IMR-90 (cell line): Measurements from ENCODE around the gene SLC34A3. TPM values are rescaled to one million over a fixed set of nuclear protein-coding genes. Genes with fewer than 3 reads are reported as not detected.

Experiments
- ATAC-seq: fragments of 200-7000 bp; cut with Tn5 transposase; 2 replicates; pipeline ENCODE4 v1.9.1; 2020; ENCODE audit warnings: low read depth, mild to moderate bottlenecking, moderate library complexity
- BruUV-seq: library from RNA; stranded (reverse); fragments of 400-500 nt; replicated peaks from 2 replicates; lab custom pipeline; 2021; lab: Mats Ljungman, UMichigan
- CTCF ChIA-PET: fragments of 300-600 bp; formaldehyde crosslinking; extraction: SDS; loops from one replicate; lab custom pipeline; 2021; ENCODE audit warnings: antibody characterized with exemption; lab: Yijun Ruan, JAX
- POLR2A ChIA-PET: fragments of 300-600 bp; sonication (Branson Sonifier 250); formaldehyde crosslinking; loops from one replicate; lab custom pipeline; 2022; ENCODE audit warnings: antibody characterized with exemption; ENCODE audit not compliant: unreplicated experiment; lab: Charles Lee
- DNase-seq: peaks from one replicate; pipeline ENCODE4 v3.0.0; 2013
- H2AFZ ChIP-seq: replicated peaks from 2 replicates; pipeline ENCODE3; 2013; ENCODE audit warnings: low read length, mild to moderate bottlenecking; ENCODE audit not compliant: poor library complexity
- H2AK5ac ChIP-seq: 2 replicates; pipeline ENCODE4 v1.6.1; 2013; ENCODE audit warnings: low read depth, low read length, inconsistent platforms
- H2AK9ac ChIP-seq: replicated peaks from 2 replicates; pipeline ENCODE3; 2013; ENCODE audit warnings: mild to moderate bottlenecking, low read depth, low read length, moderate library complexity; ENCODE audit not compliant: poor library complexity
- H2BK120ac ChIP-seq: 2 replicates; pipeline ENCODE4 v1.6.1; 2013; ENCODE audit warnings: low read depth, low read length, inconsistent platforms
- H2BK15ac ChIP-seq: 3 replicates; pipeline ENCODE4 v1.6.1; 2013; ENCODE audit warnings: low read depth, low read length, inconsistent platforms
- H2BK20ac ChIP-seq: 2 replicates; pipeline ENCODE4 v1.6.1; 2013; ENCODE audit warnings: low read depth, mild to moderate bottlenecking, inconsistent platforms, low read length, moderate library complexity
- H2BK5ac ChIP-seq: 2 replicates; pipeline ENCODE4 v1.6.1; 2013; ENCODE audit warnings: mild to moderate bottlenecking, low read depth, low read length, inconsistent platforms; ENCODE audit not compliant: poor library complexity, severe bottlenecking
- H3K14ac ChIP-seq: replicated peaks from 2 replicates; pipeline ENCODE4 v1.6.1; 2013; ENCODE audit warnings: low read depth, low read length, inconsistent platforms
- H3K18ac ChIP-seq: 2 replicates; pipeline ENCODE4 v1.6.1; 2013; ENCODE audit warnings: low read depth, low read length, control low read depth
- H3K23ac ChIP-seq: 2 replicates; pipeline ENCODE4 v1.6.1; 2013; ENCODE audit warnings: low read depth, low read length, inconsistent platforms
- H3K27ac ChIP-seq: 2 replicates; pipeline ENCODE4 v1.5.1; 2013; ENCODE audit warnings: mild to moderate bottlenecking, control low read depth, low read length; ENCODE audit not compliant: insufficient read depth
- H3K27me3 ChIP-seq: 2 replicates; pipeline ENCODE4 v1.6.1; 2013; ENCODE audit warnings: low read length; ENCODE audit not compliant: control insufficient read depth, insufficient read depth
- H3K36me3 ChIP-seq: 2 replicates; pipeline ENCODE4 v1.6.1; 2013; ENCODE audit warnings: low read length, mixed read lengths; ENCODE audit not compliant: control insufficient read depth, insufficient read depth
- H3K4ac ChIP-seq: 2 replicates; pipeline ENCODE4 v1.6.1; 2013; ENCODE audit warnings: low read depth, low read length, inconsistent platforms
- H3K4me1 ChIP-seq: 2 replicates; pipeline ENCODE4 v1.6.1; 2013; ENCODE audit warnings: low read length, mixed read lengths; ENCODE audit not compliant: control insufficient read depth, insufficient read depth
- H3K4me2 ChIP-seq: 2 replicates; pipeline ENCODE4 v1.6.1; 2013; ENCODE audit warnings: low read depth, mild to moderate bottlenecking, control low read depth, low read length, moderate library complexity
- H3K4me3 ChIP-seq: 2 replicates; pipeline ENCODE4 v1.5.1; 2013; ENCODE audit warnings: low read depth, mild to moderate bottlenecking, control low read depth, low read length, moderate library complexity; ENCODE audit not compliant: insufficient read depth
- H3K56ac ChIP-seq: 2 replicates; pipeline ENCODE4 v1.6.1; 2013; ENCODE audit warnings: low read length, inconsistent platforms; ENCODE audit not compliant: insufficient read depth; ENCODE audit errors: extremely low read depth
- H3K79me1 ChIP-seq, 2 experiments: 2 replicates each; pipeline ENCODE4 v1.6.1; 2013; ENCODE audit warnings: low read length in 2 of 2, inconsistent platforms in 1 of 2, low read depth in 1 of 2
- H3K9ac ChIP-seq: 2 replicates; pipeline ENCODE4 v1.6.1; 2013; ENCODE audit warnings: low read depth, low read length, control low read depth
- H3K9me1 ChIP-seq: 2 replicates; pipeline ENCODE4 v1.6.1; 2013; ENCODE audit warnings: low read length, inconsistent platforms; ENCODE audit not compliant: insufficient read depth
- H3K9me3 ChIP-seq: 2 replicates; pipeline ENCODE4 v1.6.1; 2013; ENCODE audit warnings: low read length; ENCODE audit not compliant: control insufficient read depth, insufficient read depth
- H4K20me1 ChIP-seq: 2 replicates; pipeline ENCODE4 v1.6.1; 2013; ENCODE audit warnings: low read length, inconsistent platforms; ENCODE audit not compliant: insufficient read depth
- H4K5ac ChIP-seq: 2 replicates; pipeline ENCODE4 v1.6.1; 2013; ENCODE audit warnings: mild to moderate bottlenecking, low read depth, low read length, control low read depth
- H4K8ac ChIP-seq, 2 experiments: 2 replicates each; pipeline ENCODE4 v1.6.1; 2013; ENCODE audit warnings: low read depth in 2 of 2, low read length in 2 of 2, control low read depth in 1 of 2, inconsistent platforms in 1 of 2
- H4K91ac ChIP-seq: 2 replicates; pipeline ENCODE4 v1.6.1; 2013; ENCODE audit warnings: low read depth, low read length, inconsistent platforms; ENCODE audit not compliant: insufficient read depth
- BHLHE40 ChIP-seq: fragments of 150-350 bp; IDR thresholded peaks from 2 replicates; pipeline ENCODE4 v1.6.1; 2016; ENCODE audit warnings: mild to moderate bottlenecking, low read depth, low read length
- CEBPB ChIP-seq: IDR thresholded peaks from 2 replicates; pipeline ENCODE4 v1.6.1; 2012; ENCODE audit warnings: low read depth, low read length, improper control_type of control experiment
- CHD1 ChIP-seq: IDR thresholded peaks from 2 replicates; pipeline ENCODE4 v1.6.1; 2012; ENCODE audit warnings: low read depth, low read length, improper control_type of control experiment
- CTCF ChIP-seq: conservative IDR thresholded peaks from 2 replicates; pipeline ENCODE4 v1.5.1; 2012; ENCODE audit warnings: mild to moderate bottlenecking, low read depth, low read length, improper control_type of control experiment
- ELK1 ChIP-seq: fragments of 150-350 bp; IDR thresholded peaks from 2 replicates; pipeline ENCODE4 v1.6.1; 2016; ENCODE audit warnings: low read depth, mild to moderate bottlenecking, low read length, moderate library complexity, borderline replicate concordance
- FOS ChIP-seq: fragments of 150-350 bp; IDR thresholded peaks from 2 replicates; pipeline ENCODE4 v1.6.1; 2016; ENCODE audit warnings: low read depth, low read length
- MAFK ChIP-seq: IDR thresholded peaks from 2 replicates; pipeline ENCODE4 v1.6.1; 2012; ENCODE audit warnings: low read depth, low read length, improper control_type of control experiment
- MAZ ChIP-seq: IDR thresholded peaks from 2 replicates; pipeline ENCODE4 v1.6.1; 2012; ENCODE audit warnings: low read depth, mild to moderate bottlenecking, low read length, improper control_type of control experiment, moderate library complexity, borderline replicate concordance
- MXI1 ChIP-seq: IDR thresholded peaks from 2 replicates; pipeline ENCODE4 v1.6.1; 2012; ENCODE audit warnings: low read depth, mild to moderate bottlenecking, low read length, moderate library complexity, borderline replicate concordance
- NFE2L2 ChIP-seq: fragments of 150-350 bp; IDR thresholded peaks from 2 replicates; pipeline ENCODE4 v1.6.1; 2016; ENCODE audit warnings: low read depth, mild to moderate bottlenecking, low read length
- POLR2A ChIP-seq: IDR thresholded peaks from 2 replicates; pipeline ENCODE4 v1.6.1; 2012; ENCODE audit warnings: mild to moderate bottlenecking, low read depth, low read length
- RAD21 ChIP-seq: IDR thresholded peaks from 2 replicates; pipeline ENCODE4 v1.6.1; 2012; ENCODE audit warnings: low read length, improper control_type of control experiment
- RCOR1 ChIP-seq: IDR thresholded peaks from 2 replicates; pipeline ENCODE4 v1.6.1; 2012; ENCODE audit warnings: mild to moderate bottlenecking, low read length, improper control_type of control experiment; ENCODE audit not compliant: insufficient replicate concordance
- RFX5 ChIP-seq: IDR thresholded peaks from 2 replicates; pipeline ENCODE4 v1.8.0; 2012; ENCODE audit warnings: low read depth, mild to moderate bottlenecking, low read length, moderate library complexity
- SMC3 ChIP-seq: fragments of 150-350 bp; IDR thresholded peaks from 2 replicates; pipeline ENCODE4 v1.6.1; 2016; ENCODE audit warnings: low read depth, mild to moderate bottlenecking, antibody characterized with exemption, low read length, moderate library complexity
- USF2 ChIP-seq: fragments of 150-350 bp; IDR thresholded peaks from 2 replicates; pipeline ENCODE4 v1.6.1; 2017; ENCODE audit warnings: mild to moderate bottlenecking, antibody characterized with exemption, low read length, low read depth
- WGBS, 2 experiments: methylation state at CpG; one replicate each; pipeline versions ENCODE4 v1.1.5 to v1.1.7; 2013; ENCODE audit warnings: missing lambda C conversion rate in 2 of 2; ENCODE audit not compliant: insufficient read length in 1 of 2; ENCODE audit errors: extremely low coverage in 2 of 2; 5-methylcytosine and 5-hydroxymethylcytosine counted together
- dilution Hi-C: fragments of 300-500 bp; cut with HindIII; formaldehyde crosslinking; loops from one replicate; pipeline ENCODE4 v1.14.3; 2018; ENCODE audit warnings: low sequenced_read_pairs; ENCODE audit not compliant: unreplicated experiment
- in situ Hi-C: fragments of 300-500 bp; cut with MboI; formaldehyde crosslinking; loops from 3 replicates; pipeline ENCODE4 v1.14.3; 2019; ENCODE audit warnings: low sequenced_read_pairs, inconsistent platforms, mixed read lengths
- intact Hi-C: fragments of 100-400 bp; cut with micrococcal nuclease; formaldehyde crosslinking; loops from 2 replicates; pipeline ENCODE4 v1.10.0; 2022
- polyA plus RNA-seq, 3 experiments: library from polyadenylated mRNA; depleted of rRNA; stranded (reverse); fragments of >200 nt; gene quantifications; 2 replicates each; pipeline ENCODE4 v1.2.3, GENCODE V29; 2012; ENCODE audit warnings: low replicate concordance in 1 of 3
- total RNA-seq: library from RNA; depleted of rRNA; stranded (reverse); fragments of >200 nt; gene quantifications from 2 replicates; pipeline ENCODE4 v1.2.3, GENCODE V29; 2012

Gene SLC34A3
- total and polyA plus RNA-seq, 2 of the 4 experiments (the other 2 are of a cell fraction): not detected

GRCh38 chr9:137234758-137235423, 4.2 kb downstream of the SLC34A3 start:
- no peak overlapping the region for H3K9ac ChIP-seq
- H3K14ac ChIP-seq: no peak overlapping the region
- in situ Hi-C loops: no loop called here

More at GRCh38 chr9:137234758-137235423, 4.2 kb downstream of the SLC34A3 start:
- Histone ChIP-seq H3K18ac (no peak overlapping the region), H3K4me1 (peaks cover 5% of the 10 kb centered on the region; the same call in 1 of the 2 replicates), H4K5ac (no peak overlapping the region), H4K91ac (no peak overlapping the region), H2AK9ac (peak overlapping the region; percentile 50), H3K79me1 (peaks cover 8 to 27% of the 10 kb centered on the region in 2 experiments; a peak in 3 of 4 replicates), H3K9me1 (no peaks in the 10 kb centered on the region), H2AFZ (peak overlapping the region; percentile 56), H3K36me3 (no peaks in the 10 kb centered on the region), H3K4ac (no peak overlapping the region), H2BK20ac (no peak overlapping the region), H2AK5ac (no peak overlapping the region), H3K4me2 (no peak overlapping the region), H4K20me1 (peaks cover 6% of the 10 kb centered on the region; the same call in 1 of the 2 replicates), H3K23ac (no peak overlapping the region), H3K4me3 (no peak overlapping the region), H2BK5ac (no peak overlapping the region), H3K56ac (no peak overlapping the region), H2BK15ac (no peak overlapping the region), H3K27me3 (0 out of 2 replicates have a peak, but pooled peaks cover 1% of the 10 kb centered on the region), H3K27ac (no peak overlapping the region), H3K9me3 (no peaks in the 10 kb centered on the region), H2BK120ac (no peak overlapping the region), H4K8ac (no peak overlapping the region)
- BruUV-seq: no TSS peak
- ATAC-seq (no peak), DNase-seq (no peak)
- TF ChIP-seq MAFK (no peak), ELK1 (no peak), MAZ (no peak), NFE2L2 (no peak), CHD1 (no peak), MXI1 (no peak), BHLHE40 (no peak), FOS (no peak), CEBPB (no peak), POLR2A (no peak), SMC3 (no peak), RCOR1 (no peak), USF2 (no peak), RAD21 (no peak), CTCF (no peak), RFX5 (no peak)
- CTCF ChIA-PET: no interaction called here
- POLR2A ChIA-PET: no interaction called here
- dilution Hi-C loops (no loop called here), intact Hi-C loops (no loop called here)
- 84% methylated on average over 12 of the region's 18 CpGs; no CpG with 5 or more reads in 1 of the 2 experiments for WGBS, 2 experiments
